ENCODE data around the gene LRIG3. TPM values are rescaled to one million over a fixed set of nuclear protein-coding genes. Genes with fewer than 3 reads are reported as not detected.

LRIG3 gene
- total and polyA plus RNA-seq, 2 of the 8 experiments (the other 6 are each of a cell fraction or from before 2014, with no cell fraction given): 6.5 to 9.1 TPM

- TF ChIP-seq E2F6 (IDR thresholded peaks at IDR 0.05) (no peak), ATF2 (IDR thresholded peaks at IDR 0.05; ENCODE audit: low read length) (no peak), RBBP5 (IDR thresholded peaks at IDR 0.05; ENCODE audit: borderline replicate concordance, low read depth, low read length) (no peak), BACH1 (IDR thresholded peaks at IDR 0.05; ENCODE audit: low read length) (no peak), PHF8 (conservative IDR thresholded peaks at IDR 0.05; ENCODE audit: low read depth, low read length) (no peak), FOSL1 (IDR thresholded peaks at IDR 0.05; ENCODE audit: insufficient read depth, low read depth, low read length) (no peak), TEAD4 (IDR thresholded peaks at IDR 0.05; ENCODE audit: low read depth, low read length) (no peak)
These were observed 38.5 kb downstream of the LRIG3 start (continued) for GRCh38 chr12:58881816-58882215.
